ENCODE results near the gene RPRD1B.

The RPRD1B gene

DNA sequence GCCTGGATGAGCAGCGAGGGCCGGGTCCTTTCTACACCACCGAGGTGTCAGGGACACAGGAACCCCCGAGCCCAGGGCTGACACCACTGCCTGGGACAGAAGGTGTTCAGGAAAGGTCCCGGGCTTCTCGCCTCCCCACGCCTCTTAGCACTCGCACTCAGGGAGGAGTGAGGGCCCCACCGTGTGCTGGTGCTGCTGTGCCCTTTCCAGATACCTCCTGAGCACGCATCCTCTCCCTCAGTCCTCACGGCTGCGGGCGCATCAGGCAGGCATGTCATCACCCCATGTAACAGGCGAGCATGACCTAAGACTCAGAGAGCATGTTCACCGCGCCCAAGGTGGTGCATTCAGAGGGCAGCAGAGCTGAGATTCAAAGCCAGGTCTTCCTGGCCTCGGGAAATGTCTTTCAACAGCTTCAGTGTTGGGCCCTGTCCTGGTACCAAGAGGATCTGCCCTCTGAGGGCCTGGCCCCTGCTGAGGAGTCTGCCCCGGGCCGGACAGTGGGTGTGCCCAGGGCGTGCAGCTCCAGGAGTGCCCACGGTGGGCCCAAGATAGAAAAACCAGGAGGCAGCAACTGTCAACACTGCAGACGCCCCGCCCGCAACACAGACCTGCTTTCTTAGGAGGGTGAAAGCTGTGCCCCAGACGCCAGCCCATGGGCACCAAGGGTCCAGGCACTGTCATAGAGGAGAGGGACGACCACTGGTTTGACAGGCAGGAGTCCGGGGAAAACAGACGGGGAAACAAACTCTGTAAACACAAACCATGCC is 102.3 kb downstream of the RPRD1B start:
- DNase-seq (ENCODE audit: low spot score), result no peak

DNA sequence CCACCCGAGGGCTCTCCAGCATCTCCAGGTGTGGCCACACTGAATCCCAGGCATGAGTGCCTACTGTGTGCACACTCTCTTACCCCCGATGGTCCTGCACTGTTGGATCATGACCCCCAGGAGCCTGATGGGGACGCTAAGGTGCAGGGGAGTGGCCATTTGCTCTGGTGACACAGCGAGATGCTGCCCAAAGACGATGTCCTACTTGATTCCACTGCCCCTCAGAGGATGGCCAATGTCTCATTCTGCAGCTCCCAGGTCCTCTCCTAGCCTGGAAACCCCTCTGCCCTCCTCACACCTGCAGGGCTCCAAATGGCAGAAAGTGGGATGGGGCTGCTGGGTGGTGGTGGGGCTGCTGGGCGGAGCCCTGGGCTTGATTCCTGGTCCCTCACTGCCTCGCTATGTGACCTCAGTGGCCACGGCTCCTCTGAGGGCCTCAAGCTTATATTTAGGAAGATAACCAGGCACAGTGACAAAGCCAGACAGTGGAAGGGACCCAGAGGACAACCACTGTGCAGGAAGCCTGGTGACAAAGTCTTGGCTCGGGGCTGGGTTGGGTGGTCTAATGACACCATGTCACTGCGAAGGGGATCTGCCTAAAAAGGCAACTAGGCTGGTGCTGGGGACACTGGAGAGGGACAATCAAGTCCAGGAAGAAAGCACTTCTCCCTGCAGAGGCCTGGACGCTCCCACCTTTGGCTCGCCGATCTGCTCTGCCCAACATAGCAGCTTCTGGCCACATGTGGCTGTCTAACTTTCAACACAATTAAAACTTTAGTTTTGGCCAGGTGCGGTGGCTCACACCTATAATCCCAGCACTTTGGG is 103.1 kb downstream of the RPRD1B start:
- DNase-seq (ENCODE audit: low spot score), result no peak

DNA sequence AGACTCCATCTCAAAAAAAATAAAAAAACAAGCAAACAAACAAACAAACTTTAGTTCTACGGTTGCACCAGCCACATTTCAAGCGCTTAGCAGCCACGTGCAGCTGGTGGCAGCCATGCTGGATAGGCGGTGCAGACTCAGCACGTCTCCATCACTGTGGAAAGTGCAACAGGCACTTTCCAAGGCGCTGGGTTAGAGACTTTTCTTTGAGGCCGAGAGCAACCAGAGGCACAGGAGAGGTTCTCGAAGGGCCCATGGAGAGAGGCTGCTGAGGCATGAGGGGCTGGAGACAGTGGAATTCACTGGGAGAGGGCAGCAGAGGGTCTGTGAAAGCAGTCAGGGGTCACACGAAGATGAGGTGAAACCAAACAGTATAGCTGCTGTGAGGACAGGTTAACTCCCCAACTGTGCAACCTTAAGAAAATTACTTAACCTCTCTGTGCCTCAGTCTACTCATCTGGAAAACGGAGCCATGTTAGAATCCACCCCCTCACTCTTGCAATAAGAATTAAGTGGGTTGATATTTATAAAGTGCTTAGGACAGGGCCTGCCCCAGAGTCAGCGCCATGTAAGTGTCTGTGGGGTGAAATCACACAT is 104.0 kb downstream of the RPRD1B start:
- no peak for DNase-seq (ENCODE audit: low spot score)

DNA sequence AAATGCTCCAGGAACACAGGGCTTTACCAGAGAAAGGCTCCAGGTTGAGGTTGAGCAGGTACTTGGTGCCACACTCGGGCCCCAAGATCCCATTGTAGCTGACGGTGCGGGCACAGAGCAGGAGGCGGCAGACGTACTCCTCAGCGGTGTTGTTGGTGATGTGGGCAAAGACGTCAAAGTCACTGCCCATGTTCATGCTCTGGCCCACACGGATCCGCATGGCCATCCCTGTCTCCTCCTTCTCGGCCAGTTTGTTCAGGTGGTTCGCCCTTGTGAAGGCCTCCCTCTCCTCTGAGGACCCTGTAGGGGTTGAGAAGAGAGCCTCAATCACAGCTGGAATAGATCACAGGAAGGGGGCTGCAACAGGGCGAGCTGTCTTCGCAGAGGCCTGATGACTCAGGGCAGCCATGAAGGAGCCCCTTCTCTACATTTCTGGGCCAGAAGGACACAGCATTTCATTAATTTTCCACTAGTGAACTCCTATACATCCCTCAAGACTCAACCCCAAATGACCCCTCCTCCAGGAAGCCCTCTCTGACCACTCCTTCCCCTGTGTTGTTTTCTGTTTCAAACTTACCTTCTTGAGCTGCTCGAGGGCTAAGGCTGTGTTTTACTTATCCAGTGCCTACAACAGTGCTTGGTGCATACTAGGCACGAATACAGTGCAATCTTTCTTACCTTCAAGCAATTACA is 104.7 kb downstream of the RPRD1B start:
- DNase-seq (ENCODE audit: low spot score), result no peak

DNA sequence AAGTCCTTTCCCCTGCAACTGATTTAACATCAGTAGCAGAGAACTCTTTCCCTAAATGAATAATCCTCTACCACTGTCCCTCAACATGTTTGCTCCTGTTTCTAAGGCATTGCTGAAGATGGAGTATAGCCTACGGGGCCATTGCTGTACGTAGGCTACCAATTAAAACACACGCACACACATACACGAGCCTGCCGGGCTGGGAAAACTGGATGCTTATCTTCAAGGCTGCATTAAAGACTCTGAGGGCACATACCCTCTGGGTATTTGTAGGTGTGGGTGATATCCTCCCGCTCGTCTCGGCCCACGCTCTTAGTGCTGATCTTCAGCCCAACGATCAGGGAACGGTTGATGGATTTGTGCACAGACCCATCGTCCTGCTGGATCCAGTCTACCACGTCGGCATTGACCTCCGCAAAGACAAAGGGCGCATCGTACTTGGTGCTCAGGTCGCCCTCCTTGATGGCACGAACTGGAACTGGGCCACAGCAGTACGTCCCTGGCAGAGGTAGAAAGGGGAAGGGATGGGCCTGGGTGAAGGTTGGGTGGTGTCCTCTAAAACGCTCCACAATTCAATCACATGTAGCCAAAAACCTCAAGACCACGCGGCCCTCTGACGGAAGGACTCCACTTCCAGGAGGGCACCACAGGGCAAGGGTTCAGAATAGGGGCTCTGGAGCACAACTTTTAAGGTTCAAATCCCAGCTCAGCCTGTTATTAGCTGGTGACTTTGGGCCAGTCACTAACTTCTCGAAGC is 105.8 kb downstream of the RPRD1B start:
- no peak for DNase-seq (ENCODE audit: low spot score)

DNA sequence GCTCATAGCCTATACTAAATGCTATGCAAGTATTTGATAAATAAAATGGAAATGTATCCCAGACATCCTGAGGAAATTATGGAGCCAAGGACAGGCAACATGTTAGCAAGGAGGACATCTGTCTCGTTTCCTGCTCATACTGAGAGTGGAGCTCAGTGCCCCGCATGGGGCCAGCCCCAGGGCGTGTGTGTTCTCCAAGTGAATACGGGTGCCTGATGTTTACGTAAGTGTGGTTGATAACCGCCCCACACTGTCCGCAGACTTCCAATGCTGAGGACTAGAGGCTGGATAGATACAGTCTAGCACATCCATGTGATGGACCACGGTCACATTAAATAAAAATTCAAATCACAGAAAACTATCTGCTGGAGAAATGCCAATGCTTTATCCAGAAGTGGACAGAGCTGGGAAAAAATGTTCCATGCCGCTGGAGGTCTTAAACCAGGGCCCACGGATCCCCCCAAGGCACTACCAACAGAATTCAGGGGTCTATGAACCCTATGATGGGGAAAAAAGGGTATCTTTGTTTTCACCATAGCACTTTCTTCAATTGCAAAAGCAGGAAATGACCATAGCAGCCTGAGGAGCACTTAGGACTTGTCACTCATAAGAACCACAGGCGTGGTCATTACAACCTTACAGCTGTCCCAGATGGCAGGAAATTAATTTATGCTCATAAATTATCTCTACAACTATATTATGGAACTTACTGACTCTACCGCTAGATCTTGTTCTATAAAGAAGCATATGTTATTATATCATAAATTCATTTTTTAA is 106.6 kb downstream of the RPRD1B start:
- no peak for DNase-seq (ENCODE audit: low spot score)

DNA sequence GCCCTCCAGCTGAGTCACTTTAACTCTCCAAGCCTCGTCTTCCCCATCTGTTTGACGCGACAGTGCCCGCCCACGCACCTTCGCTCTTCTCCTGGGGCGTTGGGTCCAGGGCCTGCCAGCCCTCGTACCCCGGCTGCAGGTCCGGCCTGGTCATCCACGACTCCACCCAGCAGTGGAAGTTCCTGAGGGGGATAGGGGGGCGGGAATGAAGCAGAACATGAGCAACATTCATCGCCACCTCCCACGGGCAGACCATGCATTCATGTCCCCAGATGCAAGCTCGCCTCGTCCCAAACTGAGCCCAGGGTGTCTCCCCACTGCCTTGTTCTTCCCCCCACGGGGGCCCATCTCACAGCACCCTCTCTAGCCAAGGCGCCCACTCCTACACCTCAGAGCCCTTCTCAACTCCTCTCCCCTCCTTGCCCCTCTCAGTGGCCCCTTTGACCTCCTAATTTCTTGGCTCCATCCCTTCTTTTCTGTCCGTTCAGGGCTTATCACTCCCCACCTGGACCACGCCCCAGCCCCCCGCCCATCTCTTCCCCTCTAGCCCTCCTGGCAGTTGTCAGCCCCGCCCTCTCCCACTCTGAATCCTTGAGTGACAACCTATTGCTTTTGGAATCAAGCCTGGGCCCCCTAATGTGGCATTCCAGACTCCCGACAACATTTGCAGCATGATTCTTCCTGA is 107.8 kb downstream of the RPRD1B start:
- no peak for DNase-seq (ENCODE audit: low spot score)

All from globus pallidus (tissue), 1 donor.